ENCODE results near the gene INPP5A. TPM values are rescaled to one million over a fixed set of nuclear protein-coding genes. Genes with fewer than 3 reads are reported as not detected.

Gene INPP5A
- total RNA-seq, 1 donor from 2014 or later, result 105 TPM

GRCh38 chr10:132700156-132701098, 162.8 kb downstream of the INPP5A start:
- TF ChIP-seq CTCF (IDR thresholded peaks at IDR 0.05; ENCODE audit: borderline replicate concordance), result no peak
- Histone ChIP-seq H3K27me3 (ENCODE audit: low read depth) (no peaks in the 10 kb centered on the region), H3K36me3 (peaks cover 44% of the 10 kb centered on the region), H3K27ac (replicated peaks) (peak overlapping the region; percentile 35), H3K9me3 (replicated peaks) (peaks cover 6% of the 10 kb centered on the region), H3K4me3 (no peak overlapping the region), H3K4me1 (peaks cover 15% of the 10 kb centered on the region)
- intact Hi-C loops (cut with micrococcal nuclease), result no loop called here
- peak; percentile 14 for DNase-seq

GRCh38 chr10:132701099-132701845, 163.7 kb downstream of the INPP5A start:
- intact Hi-C loops (cut with micrococcal nuclease), result no loop called here
- H3K4me1 ChIP-seq, result peaks cover 15% of the 10 kb centered on the region
- no peaks in the 10 kb centered on the region for H3K27me3 ChIP-seq (ENCODE audit: low read depth)
- no peak overlapping the region for H3K27ac ChIP-seq (replicated peaks)
- no peak for TF ChIP-seq CTCF (IDR thresholded peaks at IDR 0.05; ENCODE audit: borderline replicate concordance)
- peaks cover 13% of the 10 kb centered on the region for H3K9me3 ChIP-seq (replicated peaks)
- DNase-seq, result peak; percentile 9
- peaks cover 52% of the 10 kb centered on the region for H3K36me3 ChIP-seq
- no peak overlapping the region for H3K4me3 ChIP-seq

DNA sequence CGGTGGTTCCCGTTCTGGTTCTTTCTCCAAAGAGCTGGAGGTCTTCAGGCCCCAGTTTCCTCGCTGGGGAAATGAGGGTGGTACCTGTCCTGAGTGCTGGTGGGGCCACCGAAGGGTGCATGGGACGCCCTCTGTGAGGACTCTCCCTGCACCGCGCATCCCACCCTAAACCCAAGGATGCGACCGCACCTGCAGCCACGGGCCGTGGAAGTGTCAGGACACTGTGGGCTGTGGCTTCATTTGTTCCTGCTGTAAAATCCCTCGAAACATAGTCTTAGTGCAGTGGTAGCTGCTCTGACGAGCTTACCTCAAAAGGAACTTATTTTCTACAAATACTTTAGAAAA, 164.2 kb downstream of the INPP5A start:
- intact Hi-C loops (cut with micrococcal nuclease), result no loop called here
- TF ChIP-seq CTCF (IDR thresholded peaks at IDR 0.05; ENCODE audit: borderline replicate concordance), result no peak
- H3K27ac ChIP-seq (replicated peaks), result no peak overlapping the region
- peaks cover 18% of the 10 kb centered on the region for H3K9me3 ChIP-seq (replicated peaks)
- no peak for DNase-seq
- peaks cover 15% of the 10 kb centered on the region for H3K4me1 ChIP-seq
- no peaks in the 10 kb centered on the region for H3K27me3 ChIP-seq (ENCODE audit: low read depth)
- H3K36me3 ChIP-seq, result peaks cover 53% of the 10 kb centered on the region
- H3K4me3 ChIP-seq, result no peak overlapping the region

GRCh38 chr10:132702601-132703418, 165.2 kb downstream of the INPP5A start:
- H3K4me1 ChIP-seq, result peaks cover 15% of the 10 kb centered on the region
- no peak overlapping the region for H3K27ac ChIP-seq (replicated peaks)
- peaks cover 18% of the 10 kb centered on the region for H3K9me3 ChIP-seq (replicated peaks)
- intact Hi-C loops (cut with micrococcal nuclease), result no loop called here
- H3K36me3 ChIP-seq, result peaks cover 49% of the 10 kb centered on the region
- no peak for TF ChIP-seq CTCF (IDR thresholded peaks at IDR 0.05; ENCODE audit: borderline replicate concordance)
- H3K27me3 ChIP-seq (ENCODE audit: low read depth), result no peaks in the 10 kb centered on the region
- no peak overlapping the region for H3K4me3 ChIP-seq
- peak; percentile 15 for DNase-seq

GRCh38 chr10:132703419-132704007, 165.9 kb downstream of the INPP5A start:
- peak; percentile 0 for DNase-seq
- H3K9me3 ChIP-seq (replicated peaks), result peaks cover 18% of the 10 kb centered on the region
- H3K27ac ChIP-seq (replicated peaks), result no peak overlapping the region
- H3K4me3 ChIP-seq, result no peak overlapping the region
- H3K36me3 ChIP-seq, result peaks cover 46% of the 10 kb centered on the region
- intact Hi-C loops (cut with micrococcal nuclease), result no loop called here
- H3K4me1 ChIP-seq, result peaks cover 15% of the 10 kb centered on the region
- no peaks in the 10 kb centered on the region for H3K27me3 ChIP-seq (ENCODE audit: low read depth)
- no peak for TF ChIP-seq CTCF (IDR thresholded peaks at IDR 0.05; ENCODE audit: borderline replicate concordance)

Data from left ventricle myocardium inferior (tissue), 1 donor.